Astrocyte (in vitro differentiated cells and primary cell): ENCODE results near the gene ZNF555.

Experiments used
- EZH2 ChIP-seq: IDR thresholded peaks from 2 replicates; pipeline ENCODE4 v1.6.1; 2012; ENCODE audit warnings: mild to moderate bottlenecking, low read length, inconsistent platforms; ENCODE audit not compliant: insufficient read depth
- TF ChIP-seq, protein P1 (sequence below): IDR thresholded peaks from 2 replicates; pipeline ENCODE4 v1.5.1; 2011; ENCODE audit warnings: low read depth, mild to moderate bottlenecking, inconsistent platforms, low read length, moderate library complexity; ENCODE audit not compliant: insufficient read depth

DNA sequence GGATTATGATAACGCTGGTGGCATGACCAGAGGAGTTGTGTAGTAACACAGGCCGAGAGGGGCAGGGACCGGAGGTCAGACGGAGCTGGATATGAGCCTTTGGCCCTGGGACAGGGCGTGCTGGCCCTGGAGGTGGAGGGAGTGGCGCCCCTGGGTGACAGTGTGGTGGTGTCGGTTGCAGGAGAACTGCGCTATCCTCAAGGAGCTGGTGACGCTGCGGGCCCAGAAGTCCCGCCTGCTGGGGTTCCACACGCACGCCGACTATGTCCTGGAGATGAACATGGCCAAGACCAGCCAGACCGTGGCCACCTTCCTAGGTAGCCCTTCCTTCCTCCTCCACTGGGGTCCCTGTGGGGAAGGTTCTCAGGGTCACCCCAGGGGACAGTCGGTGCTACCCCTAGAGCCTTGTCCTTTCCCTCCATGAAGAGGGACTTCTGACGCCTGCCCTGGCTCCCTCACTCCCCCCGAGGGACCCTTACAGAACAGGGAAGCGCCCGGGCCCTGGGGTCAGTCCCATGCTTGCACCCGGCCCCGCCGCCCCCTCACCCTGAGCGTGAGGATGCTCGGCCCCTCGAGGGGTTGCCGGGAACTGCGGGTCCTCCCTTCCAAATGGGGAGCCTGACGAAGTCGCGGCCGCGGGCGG is 34.4 kb upstream of the ZNF555 start:
- TF ChIP-seq, protein P1, sequence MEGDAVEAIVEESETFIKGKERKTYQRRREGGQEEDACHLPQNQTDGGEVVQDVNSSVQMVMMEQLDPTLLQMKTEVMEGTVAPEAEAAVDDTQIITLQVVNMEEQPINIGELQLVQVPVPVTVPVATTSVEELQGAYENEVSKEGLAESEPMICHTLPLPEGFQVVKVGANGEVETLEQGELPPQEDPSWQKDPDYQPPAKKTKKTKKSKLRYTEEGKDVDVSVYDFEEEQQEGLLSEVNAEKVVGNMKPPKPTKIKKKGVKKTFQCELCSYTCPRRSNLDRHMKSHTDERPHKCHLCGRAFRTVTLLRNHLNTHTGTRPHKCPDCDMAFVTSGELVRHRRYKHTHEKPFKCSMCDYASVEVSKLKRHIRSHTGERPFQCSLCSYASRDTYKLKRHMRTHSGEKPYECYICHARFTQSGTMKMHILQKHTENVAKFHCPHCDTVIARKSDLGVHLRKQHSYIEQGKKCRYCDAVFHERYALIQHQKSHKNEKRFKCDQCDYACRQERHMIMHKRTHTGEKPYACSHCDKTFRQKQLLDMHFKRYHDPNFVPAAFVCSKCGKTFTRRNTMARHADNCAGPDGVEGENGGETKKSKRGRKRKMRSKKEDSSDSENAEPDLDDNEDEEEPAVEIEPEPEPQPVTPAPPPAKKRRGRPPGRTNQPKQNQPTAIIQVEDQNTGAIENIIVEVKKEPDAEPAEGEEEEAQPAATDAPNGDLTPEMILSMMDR: no peak
- TF ChIP-seq EZH2: no peak
